ENCODE results near the gene C20orf144. TPM values are rescaled to one million over a fixed set of nuclear protein-coding genes. Genes with fewer than 3 reads are reported as not detected.

Gene C20orf144
- total RNA-seq, 4 donors from 2014 or later, result not detected

DNA sequence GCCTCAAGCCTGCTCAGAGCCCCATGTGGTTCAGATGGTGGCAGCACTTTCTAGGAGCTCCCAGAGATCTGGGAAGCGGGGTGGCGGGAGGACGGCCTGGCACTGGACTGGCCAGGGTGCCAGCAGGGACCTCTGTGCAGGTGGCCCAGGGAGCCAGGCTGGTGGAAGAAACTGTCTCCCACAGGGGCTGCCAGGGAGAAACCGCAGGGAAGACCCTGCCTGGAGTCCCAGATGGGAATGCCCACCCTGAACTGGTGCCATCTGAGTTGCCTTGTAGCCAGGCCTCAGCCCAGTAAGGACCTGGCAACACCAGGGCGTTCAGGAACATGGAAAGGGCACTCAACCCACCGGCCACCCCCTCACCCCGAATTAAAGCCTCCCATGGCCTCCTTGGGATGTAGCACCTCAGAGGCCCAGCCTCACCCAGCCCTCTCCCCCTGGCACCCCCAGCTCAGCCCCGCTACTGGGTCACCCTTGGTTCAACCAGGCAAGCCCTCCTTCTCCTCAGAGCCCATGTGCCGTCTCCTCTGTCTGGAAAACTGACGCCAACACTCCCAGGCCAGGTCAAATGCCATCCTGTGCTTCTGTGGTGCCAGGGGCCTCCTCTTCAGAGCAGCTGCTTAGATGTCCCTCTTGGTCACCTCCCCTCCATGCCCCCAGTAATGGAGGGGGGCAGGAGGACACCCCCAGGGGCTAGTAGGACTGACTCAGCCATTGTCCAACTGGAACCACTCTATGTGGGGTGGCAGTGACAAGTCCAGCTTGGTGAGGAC, 5.9 kb upstream of the C20orf144 start:
- Histone ChIP-seq H3K36me3 (peaks cover 0 to 46% (median 0%) of the 10 kb centered on the region in 3 donors), H3K9me3 (no peaks in the 10 kb centered on the region), H3K27me3 (no peaks in the 10 kb centered on the region), H3K27ac (no peak overlapping the region), H3K4me3 (no peak overlapping the region), H3K4me1 (peaks cover 0 to 8% (median 4%) of the 10 kb centered on the region in 4 donors)
- DNase-seq (ENCODE audit: low spot score in 2 of 2), result no peak
- WGBS, 2 donors, result 92 to 96% methylated on average over 9 of the region's 10 CpGs
- TF ChIP-seq EP300 (IDR thresholded peaks at IDR 0.05), result no peak
- TF ChIP-seq CTCF (IDR thresholded peaks at IDR 0.05), result no peak
- no peak for TF ChIP-seq POLR2A (IDR thresholded peaks at IDR 0.05)

DNA sequence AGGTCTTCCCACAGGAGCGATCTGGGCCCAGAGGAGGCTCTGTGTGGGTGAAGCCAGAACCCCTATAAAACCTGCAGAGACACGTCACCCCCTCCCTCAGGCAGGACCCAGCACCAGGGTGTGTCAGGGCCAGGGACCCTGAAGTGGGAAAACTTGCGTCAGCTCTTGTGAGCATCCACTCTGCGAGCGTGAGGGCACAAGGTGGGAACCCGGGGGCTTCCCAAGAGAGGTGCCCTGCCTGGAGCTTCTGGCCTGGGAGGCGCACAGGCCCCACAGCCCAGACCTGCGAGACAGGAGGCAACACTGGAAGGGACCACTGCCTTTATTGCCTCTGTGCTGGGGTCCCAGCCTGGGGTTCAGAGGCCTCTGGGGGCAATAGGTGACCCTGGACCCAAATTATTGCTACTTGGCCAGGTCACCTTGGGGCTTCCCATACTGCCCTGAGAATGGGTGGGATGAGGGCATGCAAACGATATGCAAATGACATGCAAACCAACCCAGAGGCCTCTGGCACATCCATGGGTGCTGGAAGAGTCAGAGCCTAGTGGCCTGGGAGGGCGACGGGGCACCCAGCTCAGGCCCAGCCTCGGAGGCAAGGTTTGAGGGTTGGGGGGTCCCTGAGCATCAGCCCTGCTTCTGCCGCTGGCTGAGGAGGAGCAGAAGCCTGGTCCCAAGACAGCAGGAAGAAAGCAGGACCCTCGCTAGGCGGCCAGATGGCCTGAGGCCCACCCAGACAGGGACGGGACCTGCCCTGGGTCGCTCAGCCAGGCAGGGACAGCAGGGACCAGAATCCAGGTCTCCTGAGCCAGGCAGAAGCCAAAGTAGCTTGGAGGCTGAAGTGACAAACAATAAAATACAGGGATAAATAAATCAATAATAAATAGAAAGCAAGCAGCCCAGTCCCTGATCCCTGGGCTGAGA, 5.1 kb upstream of the C20orf144 start:
- Histone ChIP-seq H3K27me3 (no peaks in the 10 kb centered on the region), H3K36me3 (peaks cover 0 to 46% (median 0%) of the 10 kb centered on the region in 3 donors), H3K4me1 (peaks cover 0 to 8% (median 4%) of the 10 kb centered on the region in 4 donors), H3K9me3 (no peaks in the 10 kb centered on the region), H3K4me3 (no peak overlapping the region), H3K27ac (no peak overlapping the region)
- DNase-seq (ENCODE audit: low spot score in 2 of 2), result no peak
- no peak for TF ChIP-seq CTCF (IDR thresholded peaks at IDR 0.05)
- TF ChIP-seq POLR2A (IDR thresholded peaks at IDR 0.05), result no peak
- TF ChIP-seq EP300 (IDR thresholded peaks at IDR 0.05), result no peak
- WGBS, 2 donors, result 87 to 91% methylated on average over 11 to 15 of the region's 17 CpGs

- no peak for DNase-seq (ENCODE audit: low spot score in 2 of 2)
- H3K27ac ChIP-seq, result no peak overlapping the region
- peaks cover 0 to 46% (median 0%) of the 10 kb centered on the region in 3 donors for H3K36me3 ChIP-seq
- peaks cover 0 to 14% (median 4%) of the 10 kb centered on the region in 4 donors for H3K4me1 ChIP-seq
- H3K27me3 ChIP-seq, result no peaks in the 10 kb centered on the region
- TF ChIP-seq EP300 (IDR thresholded peaks at IDR 0.05), result no peak
- no peak for TF ChIP-seq CTCF (IDR thresholded peaks at IDR 0.05)
- WGBS, 2 donors, result 92 to 93% methylated on average over 9 to 12 of the region's 12 CpGs
- H3K9me3 ChIP-seq, result no peaks in the 10 kb centered on the region
- H3K4me3 ChIP-seq, result no peak overlapping the region
Measured at GRCh38 chr20:33657704-33658095, 4.4 kb upstream of the C20orf144 start.

GRCh38 chr20:33658510-33658909, 3.6 kb upstream of the C20orf144 start:
- TF ChIP-seq EP300 (IDR thresholded peaks at IDR 0.05), result no peak
- no peak for TF ChIP-seq CTCF (IDR thresholded peaks at IDR 0.05)
- no peak for TF ChIP-seq POLR2A (IDR thresholded peaks at IDR 0.05)
- WGBS, 2 donors, result 91 to 94% methylated on average over 6 to 7 of the region's 8 CpGs

More at GRCh38 chr20:33658510-33658909, 3.6 kb upstream of the C20orf144 start:
- H3K36me3 ChIP-seq, result peaks cover 0 to 46% (median 0%) of the 10 kb centered on the region in 3 donors
- peaks cover 0 to 12% (median under 1%) of the 10 kb centered on the region in 4 donors for H3K4me1 ChIP-seq
- no peak overlapping the region for H3K4me3 ChIP-seq
- DNase-seq (ENCODE audit: low spot score in 2 of 2), result no peak
- no peaks in the 10 kb centered on the region for H3K9me3 ChIP-seq
- H3K27me3 ChIP-seq, result no peaks in the 10 kb centered on the region
- no peak overlapping the region for H3K27ac ChIP-seq
